Esophagus muscularis mucosa (tissue), 3 donors: ENCODE measurements around the gene JPH3.

Source experiments
- CTCF ChIP-seq, 3 experiments: fragments of 200-600 bp in 2 of 3; fragments of 450-650 bp in 1 of 3; sonication (generic) in 2 of 3; IDR thresholded peaks; one replicate each; pipeline ENCODE4 v1.5.1; 2017 to 2019; ENCODE audit warnings: antibody characterized with exemption in 3 of 3, mild to moderate bottlenecking in 2 of 3, moderate library complexity in 1 of 3
- EP300 ChIP-seq: sonication (generic); formaldehyde crosslinking; IDR thresholded peaks from one replicate; pipeline ENCODE4 v1.6.1; 2017; ENCODE audit warnings: antibody characterized with exemption

GRCh38 chr16:87642491-87642890 is 40.2 kb downstream of the JPH3 start:
- TF ChIP-seq EP300: no peak
- no peak for TF ChIP-seq CTCF (IDR thresholded peaks at IDR 0.05)
